HFFc6 (cell line): Measurements from ENCODE around the gene OR2H1. TPM values are rescaled to one million over a fixed set of nuclear protein-coding genes. Genes with fewer than 3 reads are reported as not detected.

ENCODE experiments used
- DNase-seq: peaks from one replicate; pipeline ENCODE4 v3.0.0-alpha.2; 2018
- H3K27ac Mint-ChIP-seq: 2 replicates; pipeline ENCODE4 v1.8.0; 2020; ENCODE audit warnings: mild to moderate bottlenecking, mixed read lengths
- H3K27me3 Mint-ChIP-seq: 2 replicates; pipeline ENCODE4 v1.8.0; 2021; ENCODE audit warnings: mild to moderate bottlenecking, moderate library complexity, mixed read lengths; ENCODE audit not compliant: insufficient read depth
- H3K36me3 Mint-ChIP-seq: 2 replicates; pipeline ENCODE4 v1.8.0; 2021; ENCODE audit warnings: low read depth, mixed read lengths
- H3K4me1 Mint-ChIP-seq: 2 replicates; pipeline ENCODE4 v1.8.0; 2020; ENCODE audit warnings: low read depth, mixed read lengths
- H3K4me3 Mint-ChIP-seq: 2 replicates; pipeline ENCODE4 v1.8.0; 2020; ENCODE audit warnings: mild to moderate bottlenecking, moderate library complexity, mixed read lengths
- H3K9me3 Mint-ChIP-seq: 2 replicates; pipeline ENCODE4 v1.8.0; 2020; ENCODE audit warnings: mild to moderate bottlenecking, mixed read lengths
- CTCF ChIP-seq: fragments of 200-600 bp; sonication (generic); IDR thresholded peaks from 2 replicates; pipeline ENCODE4 v1.5.0; 2021; ENCODE audit warnings: antibody characterized with exemption, mild to moderate bottlenecking
- total RNA-seq, 6 experiments: library from RNA; stranded (reverse); fragmentation: NEBNext Ultra II Directional; extraction: Animal tissue kit (Norgen Biotek cat#: 25700); gene quantifications; 2 replicates in 1 of 6; 3 replicates in 5 of 6; pipeline ENCODE4 v1.2.3, GENCODE V29; 2021

Gene OR2H1
- total RNA-seq, 6 experiments from 2014 or later = not detected

- TF ChIP-seq CTCF = no peak
- no peaks in the 10 kb centered on the region; the same call in 1 of the 2 replicates for H3K27me3 Mint-ChIP-seq
- H3K27ac Mint-ChIP-seq = no peak overlapping the region
- DNase-seq = no peak
- no peaks in the 10 kb centered on the region for H3K4me1 Mint-ChIP-seq
- no peak overlapping the region for H3K4me3 Mint-ChIP-seq
- H3K9me3 Mint-ChIP-seq = peaks cover 29% of the 10 kb centered on the region
- peaks cover 5% of the 10 kb centered on the region; the same call in 1 of the 2 replicates for H3K36me3 Mint-ChIP-seq
Observed at GRCh38 chr6:29466241-29466640, 9.3 kb downstream of the OR2H1 start.

DNA sequence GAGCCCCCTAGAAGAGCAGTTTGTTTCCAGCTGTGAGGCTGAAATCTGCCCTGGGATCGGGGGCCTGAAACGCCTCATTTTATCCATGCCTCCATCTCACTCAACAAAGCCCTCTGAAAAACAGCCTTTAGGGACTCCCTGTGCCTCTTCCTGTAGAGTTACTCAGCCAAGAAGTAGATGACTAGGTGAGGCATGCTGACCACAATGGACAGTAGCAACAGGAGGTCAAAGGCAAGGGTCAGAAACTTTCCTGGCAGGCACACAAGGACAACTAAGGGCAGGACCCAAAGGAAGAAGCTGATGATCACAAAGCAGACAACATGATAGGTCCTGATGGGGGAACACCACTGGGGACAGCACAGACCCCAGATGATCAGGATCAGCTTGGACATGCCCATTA lies 18.0 kb downstream of the OR2H1 start:
- H3K4me1 Mint-ChIP-seq = no peaks in the 10 kb centered on the region
- H3K27me3 Mint-ChIP-seq = no peaks in the 10 kb centered on the region
- H3K27ac Mint-ChIP-seq = no peak overlapping the region
- no peak for DNase-seq
- peaks cover 56% of the 10 kb centered on the region for H3K9me3 Mint-ChIP-seq
- no peak for TF ChIP-seq CTCF
- no peak overlapping the region for H3K4me3 Mint-ChIP-seq
- H3K36me3 Mint-ChIP-seq = peaks cover 6% of the 10 kb centered on the region; the same call in 1 of the 2 replicates

DNA sequence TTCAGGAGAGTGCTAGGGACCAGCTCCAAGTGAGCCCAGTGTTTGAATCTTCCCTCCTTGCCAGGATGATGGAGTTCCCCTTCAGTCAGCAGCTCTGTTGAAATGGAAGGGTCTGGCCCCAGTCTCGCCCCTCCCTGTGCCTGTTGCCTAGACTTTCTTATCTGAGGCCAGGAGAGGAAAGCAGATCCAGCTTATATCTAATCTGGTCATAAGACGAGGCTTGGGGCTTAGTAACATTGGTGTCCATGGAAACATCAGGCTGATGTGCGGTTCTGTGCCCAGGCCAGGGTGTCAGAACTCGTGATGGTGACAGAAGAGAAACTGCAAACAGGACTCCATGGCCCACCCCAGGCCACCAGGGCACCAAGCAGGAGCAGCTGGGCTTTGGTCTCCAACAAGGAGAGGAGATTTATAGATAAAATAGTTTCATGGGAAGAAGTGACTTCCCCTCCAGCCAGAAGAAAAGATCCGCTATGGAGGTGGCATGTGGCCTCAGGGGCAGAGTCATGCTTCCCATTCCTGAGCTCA lies 21.0 kb downstream of the OR2H1 start:
- Mint-ChIP-seq H3K27ac (no peak overlapping the region), H3K9me3 (peaks cover 62% of the 10 kb centered on the region), H3K27me3 (no peaks in the 10 kb centered on the region), H3K36me3 (no peaks in the 10 kb centered on the region), H3K4me3 (no peak overlapping the region), H3K4me1 (no peaks in the 10 kb centered on the region)
- no peak for TF ChIP-seq CTCF
- DNase-seq = no peak

GRCh38 chr6:29478740-29479139 lies 21.8 kb downstream of the OR2H1 start:
- no peaks in the 10 kb centered on the region for H3K4me1 Mint-ChIP-seq
- H3K36me3 Mint-ChIP-seq = no peaks in the 10 kb centered on the region
- H3K4me3 Mint-ChIP-seq = no peak overlapping the region

GRCh38 chr6:29479560-29479959 lies 22.6 kb downstream of the OR2H1 start:
- Mint-ChIP-seq H3K9me3 (peaks cover 60% of the 10 kb centered on the region), H3K4me3 (no peak overlapping the region), H3K27me3 (no peaks in the 10 kb centered on the region), H3K4me1 (no peaks in the 10 kb centered on the region), H3K36me3 (no peaks in the 10 kb centered on the region), H3K27ac (no peak overlapping the region)
- no peak for DNase-seq
- TF ChIP-seq CTCF = no peak

More at GRCh38 chr6:29478740-29479139, 21.8 kb downstream of the OR2H1 start:
- Mint-ChIP-seq H3K9me3 (peaks cover 60% of the 10 kb centered on the region), H3K27ac (no peak overlapping the region), H3K27me3 (no peaks in the 10 kb centered on the region)
- no peak for DNase-seq
- TF ChIP-seq CTCF = no peak

GRCh38 chr6:29483186-29483585 lies 26.2 kb downstream of the OR2H1 start:
- DNase-seq = no peak
- H3K27ac Mint-ChIP-seq = no peak overlapping the region
- H3K27me3 Mint-ChIP-seq = no peaks in the 10 kb centered on the region; the same call in 1 of the 2 replicates
- no peaks in the 10 kb centered on the region for H3K4me1 Mint-ChIP-seq
- H3K4me3 Mint-ChIP-seq = no peak overlapping the region
- no peak for TF ChIP-seq CTCF
- no peaks in the 10 kb centered on the region for H3K36me3 Mint-ChIP-seq
- H3K9me3 Mint-ChIP-seq = peaks cover 46% of the 10 kb centered on the region
